ENCODE data around the gene ITGA2. TPM values are rescaled to one million over a fixed set of nuclear protein-coding genes. Genes with fewer than 3 reads are reported as not detected.

The ITGA2 gene
- total RNA-seq, 4 donors from 2014 or later = 0.07 to 0.41 (median 0.24) TPM

- H3K27me3 ChIP-seq = no peaks in the 10 kb centered on the region
- H3K9me3 ChIP-seq = no peaks in the 10 kb centered on the region
- intact Hi-C loops (cut with DNase I; ENCODE audit: low total_unique reads) (no loop called here), in situ Hi-C loops (cut with MboI; ENCODE audit: low sequenced_read_pairs in 4 of 4) (no loop called here)
- DNase-seq (no peak), ATAC-seq (no peak)
- TF ChIP-seq CTCF (IDR thresholded peaks at IDR 0.05 in 4 of 5, conservative IDR thresholded peaks at IDR 0.05 in 1 of 5) = no peak
- TF ChIP-seq POLR2A (IDR thresholded peaks at IDR 0.05) = no peak
- no peak overlapping the region for H3K27ac ChIP-seq
- H3K36me3 ChIP-seq = no peaks in the 10 kb centered on the region
- H3K4me3 ChIP-seq = no peak overlapping the region
- H3K4me1 ChIP-seq = no peaks in the 10 kb centered on the region
Measured at GRCh38 chr5:53089481-53089991, 100.4 kb downstream of the ITGA2 start.

- in situ Hi-C loops (cut with MboI; ENCODE audit: low sequenced_read_pairs in 4 of 4) (loop anchor here in 1 of 4 donors (10.0 kb wide), 1 partner anchor 145 kb away; no protein-coding TSS in a partner anchor), intact Hi-C loops (cut with DNase I; ENCODE audit: low total_unique reads) (no loop called here)
- Histone ChIP-seq H3K9me3 (no peaks in the 10 kb centered on the region), H3K4me3 (no peak overlapping the region), H3K27me3 (no peaks in the 10 kb centered on the region), H3K4me1 (no peaks in the 10 kb centered on the region), H3K36me3 (no peaks in the 10 kb centered on the region), H3K27ac (no peak overlapping the region)
- ATAC-seq = no peak
- DNase-seq = no peak
- no peak for TF ChIP-seq POLR2A (IDR thresholded peaks at IDR 0.05)
- no peak for TF ChIP-seq CTCF (IDR thresholded peaks at IDR 0.05 in 4 of 5, conservative IDR thresholded peaks at IDR 0.05 in 1 of 5)
Measured at GRCh38 chr5:53090229-53090628, 101.1 kb downstream of the ITGA2 start.

- H3K4me1 ChIP-seq = no peaks in the 10 kb centered on the region
- no peak for ATAC-seq
- H3K9me3 ChIP-seq = no peaks in the 10 kb centered on the region
- H3K27ac ChIP-seq = no peak overlapping the region
- H3K36me3 ChIP-seq = no peaks in the 10 kb centered on the region
- no peak for DNase-seq
- intact Hi-C loops (cut with DNase I; ENCODE audit: low total_unique reads) (no loop called here), in situ Hi-C loops (cut with MboI; ENCODE audit: low sequenced_read_pairs in 4 of 4) (loop anchor here in 1 of 4 donors (10.0 kb wide), 1 partner anchor 146 kb away; no protein-coding TSS in a partner anchor)
- TF ChIP-seq CTCF (IDR thresholded peaks at IDR 0.05 in 4 of 5, conservative IDR thresholded peaks at IDR 0.05 in 1 of 5) (no peak), POLR2A (IDR thresholded peaks at IDR 0.05) (no peak)
- H3K4me3 ChIP-seq = no peak overlapping the region
- H3K27me3 ChIP-seq = no peaks in the 10 kb centered on the region
Measured at GRCh38 chr5:53091289-53091688, 102.1 kb downstream of the ITGA2 start.

- Histone ChIP-seq H3K4me3 (no peak overlapping the region), H3K36me3 (no peaks in the 10 kb centered on the region), H3K27ac (no peak overlapping the region), H3K4me1 (no peaks in the 10 kb centered on the region), H3K9me3 (no peaks in the 10 kb centered on the region), H3K27me3 (no peaks in the 10 kb centered on the region)
- ATAC-seq = no peak
- TF ChIP-seq POLR2A (IDR thresholded peaks at IDR 0.05) (no peak), CTCF (IDR thresholded peaks at IDR 0.05 in 4 of 5, conservative IDR thresholded peaks at IDR 0.05 in 1 of 5) (no peak)
- in situ Hi-C loops (cut with MboI; ENCODE audit: low sequenced_read_pairs in 4 of 4) = loop anchor here in 1 of 4 donors (10.0 kb wide), 1 partner anchor 147 kb away; no protein-coding TSS in a partner anchor
- no peak for DNase-seq
- intact Hi-C loops (cut with DNase I; ENCODE audit: low total_unique reads) = no loop called here
Measured at GRCh38 chr5:53092242-53092641, 103.1 kb downstream of the ITGA2 start.

- ATAC-seq = no peak
- Histone ChIP-seq H3K9me3 (no peaks in the 10 kb centered on the region), H3K27ac (no peak overlapping the region), H3K4me3 (no peak overlapping the region), H3K36me3 (peaks cover 0 to 23% of the 10 kb centered on the region in 2 donors), H3K27me3 (no peaks in the 10 kb centered on the region), H3K4me1 (no peaks in the 10 kb centered on the region)
- intact Hi-C loops (cut with DNase I; ENCODE audit: low total_unique reads) (loop anchor here (2.0 kb wide), 1 partner anchor 146 kb away; no protein-coding TSS in a partner anchor), in situ Hi-C loops (cut with MboI; ENCODE audit: low sequenced_read_pairs in 4 of 4) (loop anchor here in 3 of 4 donors (5.0 to 10.0 kb wide), 2 partner anchors 148 to 150 kb away; no protein-coding TSS in a partner anchor)
- no peak for DNase-seq
- TF ChIP-seq CTCF (IDR thresholded peaks at IDR 0.05 in 4 of 5, conservative IDR thresholded peaks at IDR 0.05 in 1 of 5) (no peak), POLR2A (IDR thresholded peaks at IDR 0.05) (no peak)
Measured at GRCh38 chr5:53095217-53095616, 106.1 kb downstream of the ITGA2 start.
